H1 (cell line): ENCODE measurements around the gene RRP1B. TPM values are rescaled to one million over a fixed set of nuclear protein-coding genes. Genes with fewer than 3 reads are reported as not detected.

Source experiments
- CTCF ChIA-PET: fragments of 300-600 bp; sonication (Branson Sonifier 250); formaldehyde crosslinking; loops from one replicate; lab custom pipeline; 2021; ENCODE audit not compliant: partially characterized antibody; lab: Charles Lee
- POLR2A ChIA-PET: fragments of 300-600 bp; sonication (Branson Sonifier 250); formaldehyde crosslinking; loops from one replicate; lab custom pipeline; 2021; ENCODE audit warnings: inconsistent platforms; ENCODE audit not compliant: partially characterized antibody; lab: Charles Lee
- DNase-seq, 2 experiments: peaks; one replicate each; pipeline versions ENCODE4 v3.0.0 to v3.0.0-alpha.2; 2010 to 2022; ENCODE audit warnings: low spot score in 2 of 2, low read depth in 1 of 2, mixed read lengths in 1 of 2
- FAIRE-seq: peaks from 2 replicates; lab custom pipeline; 2011; peaks lifted over from hg19 to GRCh38; lab: Jason Lieb, UNC
- H2AFZ ChIP-seq: 2 replicates; pipeline ENCODE4 v1.8.1; 2012; ENCODE audit warnings: low read length, inconsistent platforms
- H2AK5ac ChIP-seq: 2 replicates; pipeline ENCODE4 v1.6.1; 2013; ENCODE audit warnings: low read depth, low read length
- H2BK120ac ChIP-seq: replicated peaks from 2 replicates; pipeline ENCODE3; 2013; ENCODE audit warnings: low read depth, low read length, inconsistent platforms
- H2BK12ac ChIP-seq: 2 replicates; pipeline ENCODE4 v1.6.1; 2013; ENCODE audit warnings: low read depth, low read length
- H2BK15ac ChIP-seq: 2 replicates; pipeline ENCODE4 v1.6.1; 2013; ENCODE audit warnings: low read length
- H2BK20ac ChIP-seq: 2 replicates; pipeline ENCODE4 v1.6.1; 2013; ENCODE audit warnings: low read length
- H2BK5ac ChIP-seq: 2 replicates; pipeline ENCODE4 v1.6.1; 2013; ENCODE audit warnings: low read depth, low read length
- H3K14ac ChIP-seq: 2 replicates; pipeline ENCODE4 v1.6.1; 2013; ENCODE audit warnings: inconsistent platforms; ENCODE audit not compliant: insufficient read length
- H3K18ac ChIP-seq: 2 replicates; pipeline ENCODE4 v1.6.1; 2013; ENCODE audit warnings: low read length; ENCODE audit errors: extremely low read depth
- H3K23ac ChIP-seq: 2 replicates; pipeline ENCODE4 v1.6.1; 2013; ENCODE audit warnings: inconsistent platforms; ENCODE audit not compliant: insufficient read length
- H3K23me2 ChIP-seq: 2 replicates; pipeline ENCODE4 v1.6.1; 2013; ENCODE audit warnings: low read depth, low read length
- H3K27ac ChIP-seq: 2 replicates; pipeline ENCODE4 v1.6.1; 2011; ENCODE audit warnings: low read depth, low read length, inconsistent platforms
- H3K27me3 ChIP-seq, 4 experiments: replicated peaks in 1 of 4; 1 replicate in 1 of 4; 2 replicates in 3 of 4; pipeline versions ENCODE4 v1.6.1 to v1.8.1; 2011 to 2013; ENCODE audit warnings: low read length in 3 of 4, mild to moderate bottlenecking in 3 of 4, inconsistent platforms in 2 of 4, mixed read lengths in 2 of 4, moderate library complexity in 1 of 4; ENCODE audit not compliant: control insufficient read depth in 3 of 4, insufficient read depth in 3 of 4; ENCODE audit errors: extremely low read depth in 1 of 4
- H3K36me3 ChIP-seq, 4 experiments: 2 replicates each; pipeline versions ENCODE4 v1.6.1 to v1.8.1; 2011 to 2013; ENCODE audit warnings: mild to moderate bottlenecking in 4 of 4, low read length in 3 of 4, moderate library complexity in 2 of 4, control low read depth in 1 of 4, inconsistent platforms in 1 of 4; ENCODE audit not compliant: insufficient read depth in 4 of 4, control insufficient read depth in 2 of 4
- H3K4ac ChIP-seq: replicated peaks from 2 replicates; pipeline ENCODE3; 2013; ENCODE audit warnings: low read length, low read depth, mixed read lengths, inconsistent platforms; ENCODE audit not compliant: insufficient read length
- H3K4me1 ChIP-seq, 4 experiments: replicated peaks in 1 of 4; 1 replicate in 1 of 4; 2 replicates in 3 of 4; pipeline versions ENCODE4 v1.6.1 to v1.8.1; 2011 to 2013; ENCODE audit warnings: low read length in 3 of 4, inconsistent platforms in 2 of 4, mixed read lengths in 1 of 4; ENCODE audit not compliant: insufficient read depth in 4 of 4, control insufficient read depth in 3 of 4
- H3K4me2 ChIP-seq, 2 experiments: 2 replicates each; pipeline versions ENCODE4 v1.6.1 to v1.8.1; 2011 to 2013; ENCODE audit warnings: low read depth in 2 of 2, low read length in 2 of 2, control low read depth in 1 of 2, inconsistent platforms in 1 of 2, mild to moderate bottlenecking in 1 of 2; ENCODE audit not compliant: insufficient read depth in 1 of 2
- H3K4me3 ChIP-seq, 4 experiments: fragments of 200-600, 300-600 bp in 1 of 4; sonication (generic), shearing (Covaris generic), sonication (Bioruptor Twin) in 1 of 4; 2 replicates each; pipeline versions ENCODE4 v1.5.1 to v1.8.1; 2011 to 2016; ENCODE audit warnings: low read length in 4 of 4, low read depth in 3 of 4, control low read depth in 2 of 4, inconsistent platforms in 2 of 4, mild to moderate bottlenecking in 2 of 4, mixed read lengths in 1 of 4, moderate library complexity in 1 of 4; ENCODE audit not compliant: insufficient read depth in 2 of 4; ENCODE audit errors: extremely low read depth in 1 of 4
- H3K56ac ChIP-seq: replicated peaks from 2 replicates; pipeline ENCODE3; 2013; ENCODE audit warnings: low read depth, mild to moderate bottlenecking, mixed read lengths, low read length, inconsistent platforms; ENCODE audit not compliant: insufficient read length
- H3K79me1 ChIP-seq: 2 replicates; pipeline ENCODE4 v1.6.1; 2013; ENCODE audit warnings: low read depth, low read length, control low read depth
- H3K79me2 ChIP-seq, 2 experiments: 2 replicates each; pipeline versions ENCODE4 v1.6.1 to v1.8.1; 2012 to 2013; ENCODE audit warnings: low read length in 2 of 2, mild to moderate bottlenecking in 2 of 2, inconsistent platforms in 1 of 2; ENCODE audit not compliant: insufficient read depth in 2 of 2, control insufficient read depth in 1 of 2
- H3K9ac ChIP-seq, 4 experiments: replicated peaks in 1 of 4; 1 replicate in 1 of 4; 2 replicates in 3 of 4; pipeline versions ENCODE4 v1.6.1 to v1.8.1; 2011 to 2013; ENCODE audit warnings: low read depth in 3 of 4, low read length in 3 of 4, control low read depth in 2 of 4, mild to moderate bottlenecking in 2 of 4, moderate library complexity in 2 of 4, inconsistent platforms in 1 of 4; ENCODE audit errors: extremely low read depth in 1 of 4
- H3K9me3 ChIP-seq, 2 experiments: 2 replicates each; pipeline versions ENCODE4 v1.6.1 to v1.8.1; 2012 to 2013; ENCODE audit warnings: mild to moderate bottlenecking in 2 of 2, moderate library complexity in 2 of 2, control low read depth in 1 of 2, inconsistent platforms in 1 of 2, low read depth in 1 of 2, low read length in 1 of 2, mixed read lengths in 1 of 2; ENCODE audit not compliant: insufficient read depth in 2 of 2
- H4K20me1 ChIP-seq, 2 experiments: replicated peaks in 1 of 2; 2 replicates each; pipeline versions ENCODE3 to v1.8.1; 2011 to 2013; ENCODE audit warnings: inconsistent platforms in 2 of 2, low read length in 2 of 2, mild to moderate bottlenecking in 1 of 2; ENCODE audit not compliant: insufficient read depth in 2 of 2, control insufficient read depth in 1 of 2
- H4K5ac ChIP-seq: 2 replicates; pipeline ENCODE4 v1.6.1; 2013; ENCODE audit warnings: low read length, low read depth, mixed read lengths, inconsistent platforms; ENCODE audit not compliant: insufficient read length
- H4K8ac ChIP-seq: 2 replicates; pipeline ENCODE4 v1.8.0; 2013; ENCODE audit warnings: mild to moderate bottlenecking, moderate library complexity, low read length, inconsistent platforms; ENCODE audit not compliant: insufficient read depth; ENCODE audit errors: extremely low read depth
- H4K91ac ChIP-seq: replicated peaks from 2 replicates; pipeline ENCODE3; 2013; ENCODE audit warnings: low read length, mixed read lengths, inconsistent platforms; ENCODE audit not compliant: insufficient read length
- BACH1 ChIP-seq: IDR thresholded peaks from 2 replicates; pipeline ENCODE4 v1.6.1; 2012; ENCODE audit warnings: low read length, improper control_type of control experiment
- CREB1 ChIP-seq: IDR thresholded peaks from 2 replicates; pipeline ENCODE4 v1.6.1; 2012; ENCODE audit warnings: inconsistent platforms
- JUN ChIP-seq: IDR thresholded peaks from 2 replicates; pipeline ENCODE4 v1.6.1; 2011; ENCODE audit warnings: low read depth, mild to moderate bottlenecking, improper control_type of control experiment, low read length
- RAD21 ChIP-seq, 2 experiments: IDR thresholded peaks in 1 of 2; conservative IDR thresholded peaks in 1 of 2; 2 replicates each; pipeline ENCODE4 v1.6.1; 2011; ENCODE audit warnings: low read depth in 2 of 2, low read length in 2 of 2, improper control_type of control experiment in 1 of 2, inconsistent platforms in 1 of 2, mild to moderate bottlenecking in 1 of 2, moderate library complexity in 1 of 2
- SP1 ChIP-seq: IDR thresholded peaks from 2 replicates; pipeline ENCODE4 v1.6.1; 2011; ENCODE audit warnings: low read depth, low read length
- TAF7 ChIP-seq: optimal IDR thresholded peaks from 2 replicates; pipeline ENCODE3; 2011; ENCODE audit warnings: low read depth, mild to moderate bottlenecking, inconsistent platforms, low read length, moderate library complexity, borderline replicate concordance
- TBP ChIP-seq: IDR thresholded peaks from 2 replicates; pipeline ENCODE4 v1.6.1; 2011; ENCODE audit warnings: low read depth, low read length, improper control_type of control experiment
- WGBS, 2 experiments: shearing (Covaris generic) in 1 of 2; methylation state at CpG; one replicate each; pipeline versions ENCODE4 v1.1.6 to v1.1.7; 2013 to 2015; ENCODE audit warnings: low lambda C conversion rate in 2 of 2, mixed read lengths in 2 of 2, inconsistent platforms in 1 of 2, low coverage in 1 of 2, missing lambda C conversion rate in 1 of 2; ENCODE audit not compliant: insufficient replicate concordance in 2 of 2, insufficient coverage in 1 of 2, insufficient read length in 1 of 2; ENCODE audit errors: extremely low coverage in 1 of 2, missing lambda C conversion rate in 1 of 2; 5-methylcytosine and 5-hydroxymethylcytosine counted together
- polyA plus RNA-seq, 7 experiments: library from polyadenylated mRNA; depleted of rRNA in 3 of 7; stranded (reverse) in 5 of 7; unstranded in 2 of 7; fragments of >200 nt in 5 of 7; fragments of 200-250 nt in 2 of 7; gene quantifications; 1 replicate in 5 of 7; 2 replicates in 1 of 7; 4 replicates in 1 of 7; pipeline versions ENCODE4 v1.2.1 to v1.2.3, GENCODE V29; 2011 to 2013; ENCODE audit warnings: missing spikeins in 2 of 7, mixed read lengths in 2 of 7
- total RNA-seq: library from RNA; stranded (reverse); fragmentation: NEBNext Ultra II Directional; extraction: Animal tissue kit (Norgen Biotek cat#: 25700); gene quantifications from 2 replicates; pipeline ENCODE4 v1.2.1, GENCODE V29; 2021

RRP1B gene
- total and polyA plus RNA-seq, 2 of the 8 experiments (the other 6 are each of a cell fraction or from before 2014, with no cell fraction given) = 25.8 to 97.3 TPM

DNA sequence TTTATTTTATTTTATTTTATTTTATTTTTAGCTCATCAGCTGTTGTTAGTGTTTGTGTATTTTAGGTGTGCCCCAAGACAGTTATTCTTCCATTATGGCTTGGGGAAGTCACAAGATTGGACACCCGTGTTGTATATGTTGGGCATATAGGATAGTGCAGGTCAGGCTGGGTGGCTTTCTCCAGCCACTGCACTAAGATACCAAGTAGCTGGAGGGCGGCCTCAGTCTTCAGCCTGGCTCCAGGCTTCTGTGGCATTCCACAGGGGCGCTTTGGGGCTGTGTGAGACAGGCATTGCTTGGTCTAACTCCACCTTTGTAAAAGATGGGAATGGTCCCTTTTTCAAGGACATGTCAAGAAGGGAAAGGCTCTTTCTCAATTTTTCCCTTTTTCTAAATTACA, 16.5 kb downstream of the RRP1B start:
- Histone ChIP-seq H2BK5ac (no peak overlapping the region), H4K5ac (no peak overlapping the region), H3K9ac (no peak overlapping the region), H3K9me3 (no peaks in the 10 kb centered on the region), H3K4ac (no peak overlapping the region), H2AFZ (no peak overlapping the region), H3K27ac (no peak overlapping the region), H2BK20ac (no peak overlapping the region), H3K56ac (no peak overlapping the region), H2BK12ac (no peak overlapping the region), H4K91ac (no peak overlapping the region), H4K20me1 (peaks cover 4 to 5% of the 10 kb centered on the region in 2 experiments), H3K18ac (no peak overlapping the region), H4K8ac (no peak overlapping the region), H2BK120ac (no peak overlapping the region), H3K27me3 (no peaks in the 10 kb centered on the region), H3K4me1 (peaks cover 0 to 4% (median 0%) of the 10 kb centered on the region in 4 experiments; a peak in 2 of 7 replicates), H3K4me3 (no peak overlapping the region), H3K4me2 (no peak overlapping the region), H2AK5ac (no peak overlapping the region), H3K14ac (no peak overlapping the region), H3K23me2 (no peaks in the 10 kb centered on the region), H3K79me2 (peaks cover 0 to 49% of the 10 kb centered on the region in 2 experiments; a peak in 2 of 4 replicates), H3K23ac (no peak overlapping the region), H3K79me1 (no peaks in the 10 kb centered on the region; the same call in none of the 2 replicates), H2BK15ac (no peak overlapping the region), H3K36me3 (peaks cover 21 to 57% (median 29%) of the 10 kb centered on the region in 4 experiments)
- WGBS, 2 experiments = 91% methylated on average over 3 of the region's 3 CpGs; no CpG with 5 or more reads in 1 of the 2 experiments
- POLR2A ChIA-PET = interaction anchor here (1.5 to 2.8 kb wide), 3 partner anchors 11 to 17 kb away, joined by 3 to 12 read pairs (median 10); no protein-coding TSS in a partner anchor
- CTCF ChIA-PET = interaction anchor here (1.2 kb wide), 1 partner anchor 53 kb away, joined by 6 read pairs; no protein-coding TSS in a partner anchor
- no peak for FAIRE-seq
- TF ChIP-seq TAF7 = no peak
- no peak for TF ChIP-seq BACH1
- TF ChIP-seq RAD21 (IDR thresholded peaks at IDR 0.05 in 1 of 2, conservative IDR thresholded peaks at IDR 0.05 in 1 of 2; ENCODE audit: low read depth in 2 of 2, low read length in 2 of 2) = no peak
- TF ChIP-seq CREB1 = no peak
- no peak for TF ChIP-seq JUN
- TF ChIP-seq SP1 = no peak
- no peak for TF ChIP-seq TBP
- no peak for DNase-seq
